Upper lobe of left lung (tissue), 6 donors: ENCODE results near the gene GNRH2. TPM values are rescaled to one million over a fixed set of nuclear protein-coding genes. Genes with fewer than 3 reads are reported as not detected.

Experiments used
- ATAC-seq, 2 donors: fragments of 200-7000 bp; cut with Tn5 transposase; one replicate each; pipeline ENCODE4 v1.9.1; 2022; ENCODE audit warnings: mild to moderate bottlenecking in 2 of 2, moderate library complexity in 2 of 2; ENCODE audit not compliant: low FRiP score in 2 of 2
- DNase-seq, 2 donors: peaks; one replicate each; pipeline ENCODE4 v3.0.0-alpha.2; 2019 to 2020
- H3K27ac ChIP-seq, 4 donors: fragments of 200-600 bp; sonication (generic); one replicate each; pipeline ENCODE4 v1.5.1; 2016 to 2019
- H3K27me3 ChIP-seq, 4 donors: fragments of 200-600 bp; sonication (generic); one replicate each; pipeline ENCODE4 v1.5.1; 2017 to 2019
- H3K36me3 ChIP-seq, 4 donors: fragments of 200-600 bp; sonication (generic); one replicate each; pipeline ENCODE4 v1.5.1; 2016 to 2019
- H3K4me1 ChIP-seq, 4 donors: fragments of 200-600 bp; sonication (generic); one replicate each; pipeline ENCODE4 v1.5.1; 2018 to 2019
- H3K4me3 ChIP-seq, 4 donors: fragments of 200-600 bp; sonication (generic); one replicate each; pipeline ENCODE4 v1.5.1; 2017 to 2019; ENCODE audit warnings: mild to moderate bottlenecking in 2 of 4, moderate library complexity in 1 of 4
- H3K9me3 ChIP-seq, 4 donors: fragments of 200-600 bp; sonication (generic); one replicate each; pipeline ENCODE4 v1.5.1; 2018 to 2019
- EP300 ChIP-seq, 4 donors: sonication (generic); formaldehyde crosslinking; IDR thresholded peaks; one replicate each; pipeline ENCODE4 v1.5.1; 2017; ENCODE audit warnings: antibody characterized with exemption in 4 of 4, control low read depth in 2 of 4
- POLR2A ChIP-seq, 4 donors: fragments of 450-650 bp; IDR thresholded peaks; one replicate each; pipeline ENCODE4 v1.5.1; 2016 to 2017; ENCODE audit warnings: antibody characterized with exemption in 4 of 4, mild to moderate bottlenecking in 2 of 4
- POLR2AphosphoS5 ChIP-seq, 2 donors: sonication (generic); formaldehyde crosslinking; IDR thresholded peaks; one replicate each; pipeline ENCODE4 v1.5.1; 2017; ENCODE audit warnings: antibody characterized with exemption in 2 of 2
- WGBS, 2 donors: methylation state at CpG; one replicate each; pipeline ENCODE4 v1.1.5; 2017 to 2018; 5-methylcytosine and 5-hydroxymethylcytosine counted together
- total RNA-seq, 6 donors: library from RNA; depleted of rRNA in 4 of 6; stranded (reverse); fragments of >200 nt in 4 of 6; gene quantifications; one replicate each; pipeline versions ENCODE4 v1.1.0 to v1.2.1, GENCODE V29; 2016 to 2021
- TF ChIP-seq, protein P1 (sequence below), 6 experiments: fragments of 450-650 bp in 4 of 6; fragments of 200-600 bp in 2 of 6; sonication (generic) in 2 of 6; IDR thresholded peaks; one replicate each; pipeline ENCODE4 v1.5.1; 2016 to 2019; ENCODE audit warnings: antibody characterized with exemption in 6 of 6
- donor health status: DM: no; HTN: no; CAD: no; lungs with moderate emphysema.
- donor health status: DM: no; HTN: yes; CAD: no; lungs with severe emphysema.

Gene GNRH2
- total RNA-seq, 6 donors from 2014 or later: 1.1 TPM; not detected in 5

DNA sequence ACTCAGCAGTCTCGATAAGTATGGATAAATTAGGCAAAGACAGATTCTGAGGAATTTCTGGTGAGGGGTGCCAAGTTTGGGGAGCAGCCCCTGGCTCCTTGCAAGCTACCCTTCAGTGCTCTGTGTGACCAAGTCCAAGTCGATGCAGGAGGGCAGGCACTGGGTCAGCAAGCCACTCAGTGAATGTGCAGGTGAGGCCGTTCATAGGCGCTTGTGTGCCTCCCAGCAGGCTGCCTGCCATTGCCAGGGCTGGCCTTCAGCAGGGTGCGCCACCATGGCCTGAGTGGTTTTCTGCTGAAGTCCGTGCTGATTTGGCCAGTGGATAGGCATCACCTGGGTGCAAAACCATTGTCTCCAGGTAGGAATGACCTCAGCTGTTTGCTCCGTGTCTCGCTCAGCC is 3.3 kb upstream of the GNRH2 start:
- Histone ChIP-seq H3K36me3 (peaks cover 14 to 58% (median 51%) of the 10 kb centered on the region in 4 donors), H3K4me3 (no peak overlapping the region), H3K27ac (no peak overlapping the region), H3K27me3 (no peaks in the 10 kb centered on the region), H3K4me1 (peaks cover 2 to 17% (median 11%) of the 10 kb centered on the region in 4 donors), H3K9me3 (no peaks in the 10 kb centered on the region)
- no peak for DNase-seq
- TF ChIP-seq EP300 (IDR thresholded peaks at IDR 0.05) (no peak), POLR2AphosphoS5 (IDR thresholded peaks at IDR 0.05) (no peak), POLR2A (IDR thresholded peaks at IDR 0.05) (no peak)
- TF ChIP-seq, protein P1, sequence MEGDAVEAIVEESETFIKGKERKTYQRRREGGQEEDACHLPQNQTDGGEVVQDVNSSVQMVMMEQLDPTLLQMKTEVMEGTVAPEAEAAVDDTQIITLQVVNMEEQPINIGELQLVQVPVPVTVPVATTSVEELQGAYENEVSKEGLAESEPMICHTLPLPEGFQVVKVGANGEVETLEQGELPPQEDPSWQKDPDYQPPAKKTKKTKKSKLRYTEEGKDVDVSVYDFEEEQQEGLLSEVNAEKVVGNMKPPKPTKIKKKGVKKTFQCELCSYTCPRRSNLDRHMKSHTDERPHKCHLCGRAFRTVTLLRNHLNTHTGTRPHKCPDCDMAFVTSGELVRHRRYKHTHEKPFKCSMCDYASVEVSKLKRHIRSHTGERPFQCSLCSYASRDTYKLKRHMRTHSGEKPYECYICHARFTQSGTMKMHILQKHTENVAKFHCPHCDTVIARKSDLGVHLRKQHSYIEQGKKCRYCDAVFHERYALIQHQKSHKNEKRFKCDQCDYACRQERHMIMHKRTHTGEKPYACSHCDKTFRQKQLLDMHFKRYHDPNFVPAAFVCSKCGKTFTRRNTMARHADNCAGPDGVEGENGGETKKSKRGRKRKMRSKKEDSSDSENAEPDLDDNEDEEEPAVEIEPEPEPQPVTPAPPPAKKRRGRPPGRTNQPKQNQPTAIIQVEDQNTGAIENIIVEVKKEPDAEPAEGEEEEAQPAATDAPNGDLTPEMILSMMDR (IDR thresholded peaks at IDR 0.05): no peak
- 97% methylated on average over 3 to 8 of the region's 8 CpGs for WGBS, 2 donors
- ATAC-seq: no peak

DNA sequence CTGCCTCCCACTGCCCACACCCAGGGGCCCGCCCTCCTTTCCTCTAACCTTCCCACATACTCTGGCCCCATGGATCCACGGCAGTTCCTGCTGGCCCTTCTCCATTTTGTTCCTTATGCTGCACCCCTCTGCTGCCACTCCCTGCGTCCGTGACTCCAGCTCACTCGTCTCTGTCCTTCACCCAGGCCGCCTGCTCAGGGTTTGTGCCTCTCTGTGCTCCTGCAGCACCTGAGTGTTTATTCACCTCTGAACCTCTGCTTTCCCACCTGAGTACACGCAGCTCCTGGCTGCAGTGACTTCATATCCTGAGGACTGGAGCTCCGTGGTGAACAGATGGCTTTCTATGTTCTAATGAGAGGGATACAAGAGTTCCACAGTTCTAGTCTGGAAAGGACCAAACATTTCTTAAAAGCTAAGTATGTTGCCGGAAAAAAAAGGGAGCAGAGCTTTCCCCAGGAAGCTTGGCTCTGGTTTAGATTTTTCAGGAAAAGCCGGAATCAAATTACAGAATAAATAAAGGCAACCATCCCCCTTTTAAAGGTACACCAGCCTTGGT is 1.5 kb upstream of the GNRH2 start:
- H3K9me3 ChIP-seq: no peaks in the 10 kb centered on the region
- H3K4me3 ChIP-seq: peak overlapping the region in 1 of 4 donors; percentile 17
- H3K27ac ChIP-seq: peak overlapping the region; percentile 25 to 69 (median 52)
- H3K27me3 ChIP-seq: no peaks in the 10 kb centered on the region
- DNase-seq: peak in 1 of 2 donors; percentile 33
- H3K4me1 ChIP-seq: peaks cover 11 to 27% (median 18%) of the 10 kb centered on the region in 4 donors
- 46 to 47% methylated on average over 10 of the region's 10 CpGs for WGBS, 2 donors
- no peak for ATAC-seq
- TF ChIP-seq, protein P1 (IDR thresholded peaks at IDR 0.05): no peak
- TF ChIP-seq EP300 (IDR thresholded peaks at IDR 0.05) (no peak), POLR2A (IDR thresholded peaks at IDR 0.05) (no peak), POLR2AphosphoS5 (IDR thresholded peaks at IDR 0.05) (no peak)
- peaks cover 0 to 39% (median 33%) of the 10 kb centered on the region in 4 donors for H3K36me3 ChIP-seq

DNA sequence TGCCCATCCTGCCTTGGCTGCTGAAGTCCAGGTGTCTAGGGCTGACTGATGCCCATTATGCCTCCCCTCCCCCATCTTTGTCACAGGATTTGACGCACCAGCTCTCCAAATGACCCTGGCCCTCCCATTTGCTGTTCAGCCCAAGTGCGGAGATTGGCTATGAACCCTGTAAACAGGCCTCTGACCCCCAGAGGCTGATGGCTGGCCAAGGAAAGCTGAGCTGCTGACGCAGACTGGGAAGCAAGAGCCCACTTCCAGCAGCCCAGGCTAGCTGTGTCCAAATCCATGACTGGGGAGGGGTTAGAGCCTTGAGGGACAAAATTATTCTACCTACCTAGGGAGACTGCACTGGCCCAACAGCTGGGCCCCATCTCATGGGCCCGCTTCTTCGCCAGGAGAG is 797 bp upstream of the GNRH2 start:
- TF ChIP-seq POLR2AphosphoS5 (IDR thresholded peaks at IDR 0.05) (no peak), EP300 (IDR thresholded peaks at IDR 0.05) (no peak), POLR2A (IDR thresholded peaks at IDR 0.05) (no peak)
- TF ChIP-seq, protein P1 (IDR thresholded peaks at IDR 0.05): no peak
- H3K4me3 ChIP-seq: no peak overlapping the region
- ATAC-seq: no peak
- WGBS, 2 donors: 86% methylated on average over 5 of the region's 5 CpGs; no CpG with 5 or more reads in 1 of the 2 donors
- H3K27me3 ChIP-seq: no peaks in the 10 kb centered on the region
- H3K36me3 ChIP-seq: peaks cover 0 to 34% (median 28%) of the 10 kb centered on the region in 4 donors
- H3K27ac ChIP-seq: peak overlapping the region in 3 of 4 donors; percentile 12 to 69 (median 57)
- no peak for DNase-seq
- H3K9me3 ChIP-seq: no peaks in the 10 kb centered on the region
- peaks cover 15 to 34% (median 25%) of the 10 kb centered on the region in 4 donors for H3K4me1 ChIP-seq

DNA sequence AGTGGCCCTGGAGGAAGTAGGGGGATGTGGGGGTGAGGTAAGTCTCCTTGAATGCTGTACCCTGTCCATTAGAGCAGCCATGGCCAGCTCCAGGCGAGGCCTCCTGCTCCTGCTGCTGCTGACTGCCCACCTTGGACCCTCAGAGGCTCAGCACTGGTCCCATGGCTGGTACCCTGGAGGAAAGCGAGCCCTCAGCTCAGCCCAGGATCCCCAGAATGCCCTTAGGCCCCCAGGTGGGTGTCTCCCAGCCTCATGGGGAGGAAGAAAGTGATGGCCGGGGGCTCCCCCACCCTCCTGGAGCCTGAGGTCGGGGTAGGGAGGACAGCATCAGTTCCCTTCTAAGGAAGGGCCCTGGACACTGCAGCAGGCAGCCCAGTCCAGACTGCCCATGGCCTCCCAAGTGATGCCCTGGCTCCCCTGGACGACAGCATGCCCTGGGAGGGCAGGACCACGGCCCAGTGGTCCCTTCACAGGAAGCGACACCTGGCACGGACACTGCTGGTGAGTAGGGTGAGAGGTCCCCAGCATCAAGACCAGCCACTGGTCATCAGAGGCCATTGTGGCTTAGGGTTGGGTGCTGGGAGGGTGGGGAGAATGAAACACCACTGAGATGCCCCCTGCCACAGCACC is 1.0 kb downstream of the GNRH2 start:
- Histone ChIP-seq H3K27me3 (no peaks in the 10 kb centered on the region), H3K4me1 (peaks cover 16 to 36% (median 27%) of the 10 kb centered on the region in 4 donors), H3K9me3 (no peaks in the 10 kb centered on the region), H3K36me3 (peaks cover 0 to 34% (median 24%) of the 10 kb centered on the region in 4 donors), H3K4me3 (peak overlapping the region in 1 of 4 donors; percentile 98), H3K27ac (peak overlapping the region in 1 of 4 donors; percentile 95)
- 100% methylated on average over 8 of the region's 8 CpGs; no CpG with 5 or more reads in 1 of the 2 donors for WGBS, 2 donors
- ATAC-seq: no peak
- TF ChIP-seq POLR2AphosphoS5 (IDR thresholded peaks at IDR 0.05) (no peak), EP300 (IDR thresholded peaks at IDR 0.05) (no peak), POLR2A (IDR thresholded peaks at IDR 0.05) (no peak)
- TF ChIP-seq, protein P1 (IDR thresholded peaks at IDR 0.05): no peak
- DNase-seq: no peak
